Activated naive CD8-positive, alpha-beta T cell treated with anti-CD3 and anti-CD28 coated beads, Interleukin-2, amount 50 U/mL, for 16 hours (primary cell): ENCODE results near the gene ARHGEF4.

Source experiments
- DNase-seq: peaks from one replicate; pipeline ENCODE4 v3.0.0-alpha.2; 2020; ENCODE audit warnings: low read depth, low spot score

Gene ARHGEF4

DNA sequence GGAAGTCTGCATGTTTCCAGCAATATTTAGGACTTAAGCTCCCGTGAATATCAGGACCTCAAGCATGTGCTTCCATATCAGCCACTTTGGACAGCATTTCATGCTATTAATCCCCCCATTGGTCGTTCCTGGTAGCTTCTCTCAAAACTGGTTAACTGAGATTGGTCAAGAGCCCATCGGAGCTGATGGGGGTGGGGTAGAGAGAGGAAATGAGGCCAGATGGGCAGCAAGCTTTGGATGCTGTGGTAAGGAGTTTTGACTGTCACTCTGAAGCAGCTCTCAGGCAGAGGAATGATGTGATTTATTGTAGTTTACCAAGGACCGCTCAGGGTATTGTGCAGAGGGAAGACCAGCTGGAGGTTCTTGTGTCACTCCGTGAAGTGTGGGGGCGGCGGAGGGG is 174.8 kb downstream of the ARHGEF4 start:
- DNase-seq: no peak

DNA sequence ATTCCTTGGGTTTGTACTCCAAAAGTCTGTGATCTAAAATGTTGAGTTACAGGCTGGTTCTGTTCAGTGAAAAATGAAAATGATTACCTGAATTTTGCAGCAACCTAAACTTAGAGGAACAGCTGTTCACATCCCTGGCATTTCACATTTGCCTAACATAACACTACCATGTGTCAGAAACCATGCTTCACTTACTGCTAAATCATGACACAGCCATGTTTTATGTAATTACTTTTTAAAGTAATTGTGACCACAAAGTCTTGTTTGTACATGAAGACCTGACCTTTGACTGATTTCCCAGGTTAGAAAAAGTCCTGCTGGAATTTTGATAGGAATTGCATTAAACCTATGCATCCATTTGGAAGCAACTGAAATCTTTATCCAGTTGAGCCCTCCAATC is 177.4 kb downstream of the ARHGEF4 start:
- no peak for DNase-seq

DNA sequence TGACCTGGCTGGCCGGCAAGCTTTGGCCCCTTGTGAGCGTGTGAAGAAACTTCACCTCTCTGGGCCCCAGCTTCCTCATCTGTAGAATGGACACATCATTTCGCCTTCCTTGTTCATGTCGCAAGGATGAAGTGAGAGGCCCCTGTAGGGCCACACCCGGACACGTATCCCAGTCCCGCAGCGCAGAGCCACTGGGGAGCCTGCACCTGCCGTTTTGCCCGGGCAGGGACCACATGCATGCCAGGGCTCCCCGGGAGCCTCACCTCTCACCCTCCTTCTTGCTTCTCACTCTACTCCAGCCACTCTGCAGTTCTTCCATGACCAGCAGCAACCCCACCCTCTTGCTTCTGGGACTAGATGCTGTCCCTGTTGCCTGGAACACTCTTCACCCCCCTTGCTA is 179.1 kb downstream of the ARHGEF4 start:
- no peak for DNase-seq

DNA sequence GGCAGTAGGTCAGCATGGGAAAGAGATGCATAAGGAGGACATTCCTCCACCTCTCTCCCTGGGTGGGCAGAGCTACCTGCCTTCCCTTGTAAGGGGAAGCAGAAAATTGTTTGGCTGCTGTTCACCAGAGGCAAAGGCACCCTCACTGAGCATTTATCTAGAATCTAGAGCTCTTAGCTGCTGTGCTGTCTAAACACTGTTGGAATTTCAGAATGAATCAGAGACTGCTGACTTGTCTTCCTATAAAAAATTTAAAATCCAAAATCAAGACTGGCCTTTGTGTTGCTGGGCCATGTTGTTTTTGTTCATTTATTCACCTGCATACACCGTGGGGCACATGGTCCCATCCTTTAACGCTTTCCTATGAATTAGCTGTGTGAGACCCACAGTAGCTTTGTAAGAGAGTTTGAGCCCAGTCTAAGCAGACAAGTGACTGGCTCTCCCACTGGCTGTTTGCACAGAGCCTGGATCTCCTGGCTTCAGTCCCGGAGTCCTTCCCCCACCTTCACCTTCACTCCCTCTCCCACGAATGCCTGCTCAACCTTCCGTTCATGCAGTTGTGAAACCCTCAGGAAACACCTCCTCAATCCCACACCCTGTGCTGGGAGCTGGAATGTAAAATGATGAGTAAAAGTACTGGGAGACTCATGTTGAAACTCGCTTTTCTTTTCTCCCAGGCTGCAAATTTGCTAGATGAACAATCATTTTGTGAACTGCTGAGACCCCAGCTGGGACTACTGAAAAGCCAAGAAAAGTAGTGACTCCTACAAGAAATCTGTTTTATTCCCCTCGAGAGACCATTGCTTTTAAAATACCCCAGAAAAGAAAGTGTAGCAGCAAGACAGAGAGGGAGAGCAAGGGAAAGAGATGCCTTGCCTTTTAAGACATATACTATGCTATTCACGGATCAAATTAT is 180.4 kb downstream of the ARHGEF4 start:
- no peak for DNase-seq

DNA sequence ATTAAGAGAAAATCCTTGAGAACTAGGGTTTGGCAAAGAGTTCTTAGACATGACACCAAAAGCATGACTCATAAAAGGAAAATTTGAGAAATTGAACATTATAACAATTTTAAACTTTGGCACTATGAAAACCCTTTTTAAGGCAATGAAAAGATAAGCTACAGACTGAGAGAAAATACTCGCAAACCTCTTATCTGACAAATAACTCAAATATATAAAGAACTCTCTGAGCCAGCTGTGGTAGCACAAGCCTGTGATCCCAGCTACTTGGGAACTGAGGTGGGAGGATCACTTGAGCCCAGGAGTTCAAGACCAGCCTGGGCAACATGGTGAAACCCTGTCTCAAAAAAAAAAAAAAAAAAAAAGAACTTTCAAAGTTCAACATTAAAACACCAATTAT is 186.0 kb downstream of the ARHGEF4 start:
- DNase-seq: no peak

DNA sequence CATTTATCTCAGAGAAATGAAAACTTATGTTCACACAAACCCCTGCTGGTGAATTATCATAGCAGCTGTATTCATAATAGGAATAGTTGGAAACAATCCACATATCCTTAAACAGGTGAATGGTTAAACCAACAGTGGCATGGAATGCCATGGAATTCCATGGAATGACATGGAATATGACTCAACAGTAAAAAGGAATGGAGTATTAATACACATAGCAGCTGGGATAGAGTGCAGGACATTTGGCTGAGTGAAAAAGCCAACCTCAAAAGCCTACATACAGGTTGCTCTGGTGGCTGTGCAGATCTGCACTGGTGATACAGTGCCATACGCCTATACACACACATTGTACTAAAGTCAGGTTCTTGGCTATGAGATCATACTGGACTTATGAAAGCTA is 187.0 kb downstream of the ARHGEF4 start:
- no peak for DNase-seq

DNA sequence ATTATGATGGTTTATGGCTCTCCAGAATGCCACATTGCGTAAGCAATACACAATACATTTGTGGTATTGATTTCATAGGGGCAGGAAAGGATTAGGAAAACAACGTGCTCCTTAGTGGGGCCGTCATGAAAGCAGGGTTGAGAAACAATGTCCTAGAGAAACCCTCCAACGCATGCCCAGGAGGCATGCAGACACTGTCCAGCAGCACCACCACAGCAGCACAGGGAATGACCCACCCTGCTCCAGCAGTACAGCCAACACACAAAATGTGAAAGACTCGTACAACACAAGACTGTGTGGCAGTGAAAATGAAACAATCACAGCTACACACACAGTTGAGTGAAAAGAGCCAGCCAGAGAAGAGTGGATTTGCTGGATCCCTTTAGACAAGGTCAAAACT is 190.2 kb downstream of the ARHGEF4 start:
- no peak for DNase-seq

DNA sequence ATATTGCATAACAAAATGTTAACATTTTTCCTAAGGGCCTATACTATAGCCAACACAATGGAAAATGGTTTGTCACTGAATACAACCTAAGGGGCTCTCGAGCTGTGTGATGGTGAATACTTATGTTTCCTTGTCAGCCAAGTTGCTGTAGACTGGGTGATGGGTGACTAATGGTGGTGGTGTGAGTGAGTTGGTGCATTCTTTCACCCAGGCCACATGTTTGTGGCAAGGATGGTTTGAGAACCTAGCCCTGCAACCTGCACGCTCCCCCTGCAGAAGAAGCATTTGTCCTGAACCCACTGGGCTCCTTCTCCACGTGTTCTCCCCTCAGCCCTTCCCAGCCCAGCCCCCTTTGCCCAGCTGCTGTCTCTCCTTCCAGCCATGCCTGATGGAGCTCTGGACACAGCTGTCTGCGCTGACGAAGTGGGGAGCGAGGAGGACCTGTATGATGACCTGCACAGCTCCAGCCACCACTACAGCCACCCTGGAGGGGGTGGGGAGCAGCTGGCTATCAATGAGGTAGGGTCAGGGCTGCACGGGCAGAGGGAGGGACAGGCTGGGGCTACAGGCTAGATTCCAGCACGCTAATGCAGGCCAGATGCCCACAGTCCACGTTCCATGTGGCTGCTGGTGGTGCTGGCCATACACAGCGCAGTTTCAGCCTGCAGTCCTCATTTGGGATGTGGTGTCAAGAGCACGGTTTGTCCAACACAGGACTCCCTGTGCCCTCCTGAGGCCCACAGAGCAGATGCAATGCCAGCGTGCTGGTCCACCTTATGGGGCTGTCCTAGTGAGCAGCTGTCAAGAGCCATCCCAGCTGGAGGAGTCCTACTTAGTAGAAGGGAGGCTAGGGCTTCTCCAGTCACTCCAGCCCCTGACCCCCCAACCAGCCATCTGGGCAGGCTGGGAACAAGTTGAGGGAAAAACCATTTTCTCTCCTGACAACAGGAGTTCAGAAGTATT is 191.1 kb downstream of the ARHGEF4 start:
- DNase-seq: no peak

DNA sequence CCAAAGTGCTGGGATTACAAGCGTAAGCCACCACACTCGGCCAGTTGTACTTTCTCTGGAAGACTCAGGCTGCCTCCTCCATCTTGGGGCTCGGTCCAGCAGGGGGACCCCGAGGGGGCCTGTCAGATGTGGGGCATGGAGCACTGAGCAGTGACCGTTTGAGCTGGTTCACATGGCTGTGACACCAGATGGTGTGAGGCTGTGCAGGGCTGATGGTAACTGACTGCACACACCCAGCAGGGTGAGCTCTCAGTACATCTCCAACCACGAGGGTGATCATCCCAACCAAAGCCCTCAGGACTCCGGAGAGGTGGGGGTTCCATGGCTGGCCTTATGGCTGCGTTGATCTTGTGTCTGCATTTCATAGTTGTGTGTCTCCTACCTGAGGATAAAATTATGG is 193.1 kb downstream of the ARHGEF4 start:
- no peak for DNase-seq

DNA sequence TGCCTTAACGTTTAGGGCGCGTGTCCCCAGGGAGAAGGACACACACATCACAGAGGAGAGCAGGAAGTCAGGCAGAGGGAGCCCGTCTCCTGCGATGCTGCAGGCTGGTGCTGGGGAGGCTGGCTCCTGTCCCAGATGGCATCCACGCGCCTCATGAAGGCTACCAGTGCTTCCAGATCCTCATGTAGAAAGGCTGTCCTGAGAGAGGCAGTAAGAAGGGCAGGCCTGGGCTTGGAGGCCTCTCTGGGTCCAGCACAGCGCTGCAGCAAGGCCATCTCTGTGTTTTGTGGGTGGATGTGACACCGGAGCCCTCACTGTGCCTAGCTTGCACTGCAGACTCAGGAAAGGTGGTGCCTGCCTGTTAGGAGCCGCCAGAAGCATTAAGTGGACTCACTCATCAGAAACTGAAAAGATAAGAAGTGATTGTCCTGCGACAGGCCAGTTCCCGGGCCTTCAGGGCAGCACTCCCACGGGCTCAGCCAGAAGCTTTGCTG is 193.8 kb downstream of the ARHGEF4 start:
- no peak for DNase-seq

DNA sequence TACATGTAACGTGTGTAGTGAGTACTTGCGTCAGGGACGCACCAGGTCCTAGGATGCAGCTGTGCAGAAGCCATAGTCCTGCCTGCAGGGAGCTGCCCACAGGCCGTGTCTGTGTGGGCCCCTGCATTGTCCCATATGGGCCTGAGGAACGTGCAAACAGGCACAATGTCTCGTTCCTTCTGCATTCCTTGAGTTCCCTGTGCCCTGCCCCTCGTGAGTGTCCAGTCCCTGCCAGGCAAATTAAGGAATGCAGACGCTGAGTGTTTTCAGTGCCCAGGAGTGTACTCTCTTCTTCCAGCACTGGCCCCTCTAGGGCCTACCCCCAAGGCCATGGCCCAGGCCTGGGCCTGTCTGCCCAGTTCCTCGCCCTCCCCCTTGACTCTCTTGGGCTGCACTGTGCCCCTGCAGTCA is 194.7 kb downstream of the ARHGEF4 start:
- DNase-seq: no peak

DNA sequence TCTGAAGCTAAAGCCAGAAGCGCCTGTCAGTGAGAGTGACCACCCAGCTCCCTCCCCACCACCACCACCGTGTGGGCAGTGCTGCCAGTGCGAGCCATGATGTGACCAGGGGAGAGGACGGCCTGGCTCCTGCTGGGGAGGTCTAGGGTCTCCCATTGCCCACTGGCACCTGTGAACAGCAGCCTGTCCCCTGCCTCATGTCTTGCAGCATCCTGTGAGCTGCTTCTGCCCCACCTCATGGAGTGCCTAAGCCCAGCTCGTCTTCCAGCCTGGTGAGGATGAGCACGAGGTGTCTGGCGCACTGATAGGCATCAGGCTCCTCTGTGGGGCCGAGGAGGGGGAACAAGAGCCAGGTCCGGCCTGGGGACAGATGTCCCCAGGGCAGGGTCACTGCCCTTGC is 195.2 kb downstream of the ARHGEF4 start:
- DNase-seq: no peak

DNA sequence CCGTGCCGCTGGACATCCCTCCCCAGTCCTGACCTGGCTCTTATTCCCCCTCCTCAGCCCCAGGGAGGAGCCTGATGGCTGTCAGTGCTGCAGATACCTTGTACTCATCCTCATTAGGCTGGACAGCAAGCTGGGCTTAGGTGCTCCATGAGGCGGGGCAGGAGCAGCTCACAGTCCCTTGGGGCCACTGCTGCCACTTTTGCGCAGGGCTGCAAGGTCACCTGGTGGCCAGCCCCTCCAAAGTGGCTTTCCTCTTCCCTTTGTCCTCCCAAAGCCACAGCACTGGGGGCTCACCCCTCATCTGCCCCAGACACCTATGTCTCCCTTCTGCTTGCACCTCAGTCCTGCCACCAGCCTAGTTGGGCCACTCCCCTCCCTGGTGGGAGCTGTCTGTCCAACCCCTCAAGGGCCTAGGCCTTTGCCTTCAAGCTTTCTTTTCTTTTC is 195.7 kb downstream of the ARHGEF4 start:
- no peak for DNase-seq

DNA sequence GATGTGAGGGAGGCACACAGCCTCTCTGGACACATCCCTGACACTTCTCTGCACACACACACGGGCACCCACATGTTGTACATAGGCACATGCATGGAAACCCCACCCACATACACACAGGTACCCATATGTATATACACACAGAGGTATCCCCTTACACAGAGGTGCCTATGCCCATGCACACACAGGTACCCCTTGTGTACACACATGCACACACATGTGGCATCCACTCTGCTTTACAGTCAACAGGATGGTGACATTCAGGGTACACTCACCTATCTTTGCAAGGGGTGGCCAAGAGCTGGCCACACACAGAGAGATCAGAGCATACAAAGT is 197.0 kb downstream of the ARHGEF4 start:
- no peak for DNase-seq

DNA sequence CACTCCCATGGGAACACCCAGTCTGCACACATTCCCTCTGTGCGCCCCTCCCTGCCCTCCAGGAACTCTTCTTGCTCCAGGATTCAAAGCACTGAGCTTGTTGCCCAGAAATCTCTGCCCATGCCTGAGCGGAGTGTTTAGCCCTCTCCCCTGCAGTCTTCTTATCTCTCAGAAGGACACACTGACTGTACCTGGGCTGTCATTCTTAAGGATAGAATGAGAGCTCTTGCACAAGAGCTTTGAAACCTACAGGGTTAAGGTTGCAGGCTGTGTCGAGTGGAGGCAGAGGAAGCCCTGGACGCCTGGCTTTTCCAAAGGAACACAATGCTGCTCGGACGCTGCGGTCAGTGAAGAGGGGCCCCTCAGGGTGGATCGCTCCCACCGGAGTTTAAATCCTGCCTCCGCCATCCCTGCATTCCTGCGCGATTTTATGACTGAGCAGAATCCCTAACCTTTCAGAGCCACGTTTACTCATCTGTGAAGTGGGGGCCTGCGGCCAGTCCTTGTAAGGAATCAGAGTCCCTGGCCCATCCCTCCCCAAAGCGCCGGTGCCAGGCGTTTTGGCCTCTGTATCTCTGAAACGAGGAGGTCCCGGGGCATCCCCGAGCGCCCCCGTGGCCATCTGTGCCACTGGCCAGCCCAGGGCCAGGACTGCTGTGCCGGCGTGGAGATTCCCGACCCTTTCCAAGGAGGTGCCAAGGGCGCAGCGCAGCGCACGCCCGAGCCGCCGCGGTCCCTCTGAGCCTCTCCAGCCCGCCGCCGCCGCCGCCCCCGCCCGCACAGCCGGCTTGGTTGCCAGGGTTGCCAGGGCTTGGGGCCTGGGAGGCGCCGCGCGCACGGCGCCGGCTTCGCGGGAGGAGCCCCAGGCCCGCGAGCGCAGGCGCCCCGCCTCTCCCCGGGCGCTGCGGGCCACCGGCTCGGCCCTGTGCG is 197.7 kb downstream of the ARHGEF4 start:
- no peak for DNase-seq

DNA sequence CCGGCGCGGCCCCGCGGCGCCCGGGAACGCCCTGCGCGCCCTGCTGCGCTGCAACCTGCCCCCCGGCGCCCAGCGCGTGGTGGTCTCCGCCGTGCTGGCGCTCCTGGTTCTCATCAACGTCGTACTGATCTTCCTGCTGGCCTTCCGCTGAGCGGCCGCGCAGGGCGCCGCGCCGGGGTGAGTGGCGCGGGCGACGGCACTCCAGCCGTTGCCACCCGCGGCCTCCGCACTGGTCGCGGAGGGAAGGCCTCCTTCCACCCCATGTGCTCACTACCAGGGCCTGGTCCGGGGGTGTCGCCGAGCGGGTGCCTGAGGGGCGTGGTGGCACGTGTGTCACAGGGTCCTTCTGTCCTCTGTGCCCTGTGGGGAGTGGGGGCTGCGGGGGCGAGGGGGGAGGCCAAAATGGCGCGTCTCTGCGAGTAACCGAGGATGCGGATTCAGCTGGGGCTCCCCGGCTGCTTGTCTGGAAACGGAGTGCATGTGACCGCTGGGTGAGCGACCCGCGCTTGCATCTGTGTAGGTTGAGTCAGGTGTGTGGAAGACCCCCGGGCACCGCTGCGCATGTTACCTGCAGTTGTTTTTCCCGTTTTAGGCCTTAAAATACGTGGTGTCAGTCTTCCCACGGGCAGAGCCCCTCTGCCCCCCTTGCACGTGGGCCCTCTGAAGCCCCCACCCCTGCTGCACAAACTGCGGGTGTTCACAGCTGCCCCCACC is 198.6 kb downstream of the ARHGEF4 start:
- DNase-seq: no peak

DNA sequence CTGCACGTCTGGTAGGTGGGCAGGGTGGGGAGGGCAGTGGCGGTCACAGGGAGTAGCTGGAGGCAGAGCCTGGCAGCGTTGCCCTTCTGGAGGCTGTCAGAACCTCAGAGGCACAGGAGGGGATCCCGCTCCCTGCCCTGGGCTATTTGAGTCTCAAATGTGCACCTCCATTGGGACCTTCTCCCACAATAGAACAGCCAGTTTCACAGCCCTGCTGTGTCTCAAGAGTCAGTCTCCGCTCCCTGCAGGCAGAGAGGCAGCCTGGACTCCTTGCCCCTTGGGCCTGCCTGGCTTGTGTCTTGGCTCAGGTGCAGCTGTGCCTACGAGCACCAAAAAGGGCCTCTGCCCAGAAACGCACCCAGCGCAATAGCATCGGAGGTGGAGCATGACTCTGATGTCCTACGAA is 199.1 kb downstream of the ARHGEF4 start:
- DNase-seq: no peak

DNA sequence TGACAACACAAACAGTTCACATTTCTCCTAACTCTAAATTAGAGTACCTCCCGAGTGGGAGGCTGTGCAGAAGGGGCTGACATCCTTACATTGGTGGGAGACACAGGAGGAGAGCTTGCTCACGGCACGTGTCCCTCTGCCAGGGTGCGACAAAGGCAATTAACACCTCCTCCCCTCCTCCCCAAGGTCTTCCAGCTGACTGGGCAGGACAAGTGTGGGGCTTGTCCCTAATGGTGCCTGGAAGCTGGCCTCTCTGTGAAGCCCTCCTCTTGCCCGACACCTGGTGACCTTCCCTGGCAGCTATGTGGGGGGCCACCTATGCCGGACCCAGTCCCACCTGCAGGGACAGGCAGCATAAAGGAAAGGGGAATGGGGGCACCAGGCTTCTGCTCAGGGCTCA is 199.6 kb downstream of the ARHGEF4 start:
- no peak for DNase-seq

DNA sequence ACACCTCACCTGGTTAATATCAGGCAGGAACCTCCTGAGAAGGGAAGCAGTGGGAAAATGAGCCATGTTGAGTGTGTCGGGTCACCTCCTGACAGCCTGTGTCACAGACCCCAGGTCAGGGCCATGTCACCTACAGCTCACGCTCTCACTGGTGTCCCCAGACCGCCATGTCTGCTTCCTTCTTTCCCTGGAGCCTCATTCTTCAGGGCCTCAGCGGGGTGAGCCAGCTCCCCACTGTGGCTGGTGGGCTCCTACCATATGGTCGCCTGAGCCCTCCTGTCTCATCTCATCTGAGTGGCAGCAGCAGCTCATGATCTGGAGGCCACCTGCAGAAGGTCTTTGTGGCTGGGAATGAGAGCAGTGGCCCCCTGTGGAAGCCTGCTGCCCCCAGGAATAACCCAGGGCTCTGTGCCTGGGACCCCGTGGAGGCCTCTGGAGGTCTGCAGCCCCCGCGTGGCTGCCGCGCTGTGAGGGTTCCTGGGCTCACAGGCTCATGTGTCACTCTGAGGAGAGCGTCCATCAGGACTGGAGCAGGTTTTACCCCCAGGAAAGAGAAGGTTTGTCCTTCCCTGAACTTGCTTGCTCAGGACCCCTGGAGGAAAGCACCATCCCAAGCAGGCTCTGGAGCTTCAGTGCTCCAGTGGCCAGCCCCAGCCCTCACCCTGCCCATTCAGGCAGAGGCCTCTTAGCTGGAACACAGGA is 200.1 kb downstream of the ARHGEF4 start:
- DNase-seq: no peak
